Activated T-cell treated with anti-CD3 and anti-CD28 coated beads for 48 hours (primary cell): ENCODE data around the gene EVX2.

ENCODE experiments used
- DNase-seq: peaks from one replicate; pipeline ENCODE4 v3.0.0-alpha.2; 2020; ENCODE audit warnings: low read depth

Gene EVX2

GRCh38 chr2:176083796-176084261 is at the start of gene EVX2:
TSS of gene EVX2 (minus strand) at chr2:176083962. CDS start at chr2:176083776, 186 bp downstream.
- no peak for DNase-seq

GRCh38 chr2:176133389-176133788 is 49.6 kb upstream of the EVX2 start:
- DNase-seq: no peak

DNA sequence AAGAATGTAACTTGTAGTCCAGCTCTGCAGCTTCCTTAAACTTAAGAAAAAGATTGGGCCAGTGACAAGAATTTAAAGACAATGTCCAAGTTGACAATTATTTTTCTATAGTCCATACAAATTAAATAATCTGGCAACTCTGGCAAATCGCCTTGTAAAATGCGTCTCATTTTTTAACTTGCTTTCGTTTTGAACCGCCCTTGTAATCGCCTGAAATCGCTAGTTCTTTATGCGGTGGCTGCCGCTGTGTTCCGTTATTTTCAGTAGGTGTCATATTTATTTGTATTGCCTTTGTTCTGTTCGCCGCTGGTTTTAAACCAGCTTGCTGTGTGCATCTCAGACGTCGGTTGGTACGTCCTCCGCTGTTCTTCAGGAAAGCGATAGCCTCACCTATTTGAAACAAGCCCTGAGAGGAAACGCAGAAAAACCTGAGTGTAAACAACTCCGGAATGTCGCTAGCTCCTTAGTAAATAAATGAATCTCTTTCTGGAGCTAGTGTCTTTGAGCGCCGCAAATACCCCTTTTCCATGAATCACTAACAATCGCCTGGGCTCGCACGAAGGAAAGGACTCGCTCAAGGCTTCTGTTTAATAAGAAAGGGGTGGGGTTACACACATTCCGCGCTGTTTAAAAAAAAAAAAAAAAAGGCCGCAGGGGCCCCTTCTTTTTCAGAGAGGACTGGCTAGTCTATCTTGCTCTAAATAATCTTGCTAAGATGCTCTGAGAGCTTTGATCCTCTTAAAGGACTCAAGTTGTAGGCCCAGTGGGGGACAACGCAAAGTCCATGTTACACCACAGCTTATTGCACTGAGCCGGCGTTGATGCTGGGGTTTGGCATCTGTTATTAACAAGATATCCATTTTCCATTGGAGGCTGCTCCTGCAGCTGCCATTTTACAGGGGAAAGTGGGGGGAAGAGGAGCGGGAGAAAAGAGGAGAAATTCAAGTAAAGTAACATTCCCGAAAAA is 48.7 kb upstream of the EVX2 start:
- no peak for DNase-seq

- DNase-seq: no peak
These were observed 48.0 kb upstream of the EVX2 start for GRCh38 chr2:176131848-176132158.

- DNase-seq: no peak
These were observed 47.4 kb upstream of the EVX2 start for GRCh38 chr2:176130957-176131847.

DNA sequence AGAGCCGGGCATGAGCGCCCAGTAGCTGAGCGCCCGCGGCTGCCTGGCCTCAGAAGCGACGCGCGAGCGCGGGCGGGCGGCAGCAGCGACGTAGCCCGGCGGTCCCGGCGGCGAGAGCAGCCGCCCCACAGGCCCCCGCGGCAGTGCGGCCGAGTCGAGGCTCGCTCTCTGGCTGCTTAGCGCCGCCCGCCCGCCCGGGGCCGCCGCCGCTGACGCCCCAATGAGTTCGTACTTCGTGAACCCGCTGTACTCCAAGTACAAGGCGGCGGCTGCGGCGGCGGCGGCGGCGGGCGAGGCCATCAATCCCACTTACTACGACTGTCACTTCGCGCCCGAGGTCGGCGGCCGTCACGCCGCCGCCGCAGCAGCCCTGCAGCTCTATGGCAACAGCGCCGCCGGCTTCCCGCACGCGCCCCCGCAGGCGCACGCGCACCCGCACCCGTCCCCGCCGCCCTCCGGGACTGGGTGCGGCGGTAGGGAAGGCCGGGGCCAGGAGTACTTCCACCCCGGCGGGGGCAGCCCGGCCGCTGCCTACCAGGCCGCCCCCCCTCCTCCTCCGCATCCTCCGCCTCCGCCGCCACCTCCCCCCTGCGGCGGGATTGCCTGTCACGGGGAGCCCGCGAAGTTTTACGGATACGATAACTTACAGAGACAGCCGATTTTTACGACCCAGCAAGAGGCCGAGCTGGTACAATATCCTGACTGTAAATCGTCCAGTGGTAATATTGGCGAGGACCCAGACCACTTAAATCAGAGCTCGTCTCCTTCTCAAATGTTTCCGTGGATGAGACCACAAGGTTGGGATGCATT is 46.6 kb upstream of the EVX2 start:
- no peak for DNase-seq

GRCh38 chr2:176129813-176130146 is 46.0 kb upstream of the EVX2 start:
- DNase-seq: no peak

DNA sequence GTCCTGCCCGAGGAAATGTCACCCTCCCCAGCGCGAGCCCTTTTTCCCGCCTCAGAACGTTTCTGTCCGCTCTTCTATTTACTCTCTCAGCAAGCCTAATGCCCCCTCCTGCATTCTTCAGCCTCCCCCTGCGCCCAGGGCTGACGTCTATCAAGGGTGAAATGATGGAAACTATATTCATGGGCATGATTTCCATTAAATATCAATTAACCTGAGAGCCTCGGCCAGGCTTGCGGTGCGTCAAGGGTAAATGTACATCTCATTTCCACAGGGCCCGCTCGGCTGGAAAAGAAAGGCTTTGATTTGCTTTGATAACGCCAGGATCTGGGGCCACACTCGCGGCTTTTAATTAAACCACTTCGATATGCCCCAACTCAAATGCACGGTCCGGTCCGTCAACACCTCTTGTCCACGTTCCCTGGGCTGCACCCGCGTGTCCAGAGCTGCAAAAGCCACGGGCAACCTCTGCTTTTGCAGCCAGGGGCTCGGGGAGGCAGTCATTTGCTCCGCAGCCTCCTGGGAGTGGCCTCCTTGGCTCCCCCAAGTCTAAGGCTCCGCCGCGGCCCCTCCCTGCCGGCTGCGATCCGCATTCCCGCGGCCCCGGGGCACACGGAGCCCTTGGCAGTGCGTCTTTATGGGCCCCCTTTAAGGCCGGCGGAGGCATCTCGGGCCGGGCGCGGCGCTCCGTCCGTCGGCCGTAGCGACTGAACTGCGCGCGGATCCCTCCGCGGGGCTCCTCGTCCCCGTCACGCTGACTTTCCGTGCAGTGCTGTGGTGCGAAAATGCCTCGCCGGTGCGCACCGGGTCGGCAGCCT is 45.4 kb upstream of the EVX2 start, which contains the start of gene HOXD8:
HOXD8 (plus strand) TSS at position 724 of the 815 bp plus-strand sequence. CDS start 662 bp downstream, outside the sequence.
- no peak for DNase-seq

DNA sequence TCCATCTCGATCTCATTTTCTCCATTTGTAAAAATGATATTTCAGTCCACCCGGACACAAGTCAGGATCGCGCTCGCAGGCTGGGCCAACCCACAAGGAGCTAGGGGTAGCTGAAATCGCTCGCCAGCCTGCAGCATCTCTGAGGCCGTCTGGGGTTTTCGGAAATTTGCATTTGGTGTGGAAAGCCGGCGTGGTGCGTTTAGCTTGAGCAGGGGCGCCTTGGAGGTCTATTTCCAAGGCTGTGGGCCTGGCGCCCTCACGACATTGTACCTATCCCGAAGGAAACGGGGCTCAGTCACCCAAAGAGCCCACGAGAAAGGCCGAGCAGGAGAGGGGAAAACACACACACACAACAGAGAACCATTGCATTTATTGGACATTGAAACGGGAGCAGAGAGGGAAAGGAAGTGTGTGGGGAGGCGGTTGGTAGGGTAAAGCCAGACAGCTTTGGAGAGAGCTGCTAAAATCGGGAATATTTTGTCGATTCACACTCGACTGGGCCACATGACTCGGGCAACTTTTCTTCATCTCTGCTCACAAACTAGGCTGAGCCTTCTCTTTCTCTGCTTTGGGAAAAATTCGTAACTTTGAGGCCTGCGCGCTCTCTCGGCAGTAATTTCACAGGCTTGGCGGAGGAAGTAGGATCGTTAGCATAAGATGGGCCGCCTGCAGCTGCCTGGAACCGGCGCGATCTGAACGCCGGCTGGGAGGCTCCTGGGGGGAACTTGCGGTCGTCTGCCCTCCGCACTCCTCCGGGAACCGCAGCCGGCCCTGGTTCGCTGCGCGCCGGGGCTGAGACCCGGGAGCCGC is 44.6 kb upstream of the EVX2 start:
- no peak for DNase-seq

GRCh38 chr2:176127774-176128072 is 44.0 kb upstream of the EVX2 start:
- DNase-seq: no peak

GRCh38 chr2:176126929-176127773 is 43.4 kb upstream of the EVX2 start:
- DNase-seq: no peak

DNA sequence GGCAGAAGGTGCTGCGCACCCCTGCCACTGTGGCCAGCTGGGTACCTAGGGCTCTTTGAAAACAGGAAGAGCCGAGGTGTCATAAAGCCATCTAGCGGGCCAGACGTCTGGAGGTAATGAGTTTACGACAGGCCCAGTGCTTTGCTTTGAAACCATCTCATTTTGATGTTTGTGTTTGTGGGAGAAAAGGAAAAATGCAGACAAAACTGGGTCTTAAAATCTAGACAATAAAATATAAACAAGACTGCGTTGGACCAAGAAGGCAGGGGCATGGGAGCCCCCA is 42.0 kb upstream of the EVX2 start:
- DNase-seq: no peak

- no peak for DNase-seq
These were observed 41.4 kb upstream of the EVX2 start for GRCh38 chr2:176124947-176125771.

DNA sequence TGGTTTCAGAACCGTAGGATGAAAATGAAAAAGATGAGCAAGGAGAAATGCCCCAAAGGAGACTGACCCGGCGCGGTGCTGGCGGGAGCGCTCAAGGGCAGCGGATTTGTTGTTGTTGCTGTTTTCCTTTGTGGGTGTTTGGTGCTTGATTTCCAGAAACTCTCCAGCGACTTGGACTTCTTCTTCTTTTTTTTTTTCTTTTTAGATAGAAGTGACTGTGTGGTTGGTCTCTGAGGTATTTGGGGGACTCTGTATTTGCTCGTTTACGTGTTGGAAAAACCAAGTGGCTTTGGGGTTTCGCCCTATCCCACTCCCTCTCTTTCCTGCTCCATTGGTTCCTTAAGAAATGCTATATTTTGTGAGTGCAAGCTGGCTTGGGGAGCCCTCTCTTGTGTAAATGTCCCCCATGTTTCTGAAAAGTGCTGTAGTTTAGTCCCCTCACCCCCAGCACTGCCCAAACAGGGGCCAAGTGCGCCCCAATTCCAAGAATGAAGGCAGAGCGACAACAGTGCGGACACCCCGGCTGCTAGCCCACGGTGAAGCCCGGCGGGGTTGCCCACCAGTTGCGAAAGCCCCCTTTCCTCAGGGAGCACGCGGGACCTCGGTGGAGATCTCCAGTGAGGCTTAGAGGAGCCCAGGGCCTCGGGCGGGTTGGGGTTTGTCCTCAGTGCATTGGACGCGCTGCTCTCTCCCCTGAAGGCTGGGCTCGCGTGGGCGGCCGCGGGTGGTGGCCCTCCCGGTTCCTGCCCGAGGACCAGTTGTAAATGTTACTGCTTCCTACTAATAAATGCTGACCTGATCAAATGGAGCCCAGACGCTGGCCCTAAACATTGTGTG is 40.6 kb upstream of the EVX2 start:
- no peak for DNase-seq

DNA sequence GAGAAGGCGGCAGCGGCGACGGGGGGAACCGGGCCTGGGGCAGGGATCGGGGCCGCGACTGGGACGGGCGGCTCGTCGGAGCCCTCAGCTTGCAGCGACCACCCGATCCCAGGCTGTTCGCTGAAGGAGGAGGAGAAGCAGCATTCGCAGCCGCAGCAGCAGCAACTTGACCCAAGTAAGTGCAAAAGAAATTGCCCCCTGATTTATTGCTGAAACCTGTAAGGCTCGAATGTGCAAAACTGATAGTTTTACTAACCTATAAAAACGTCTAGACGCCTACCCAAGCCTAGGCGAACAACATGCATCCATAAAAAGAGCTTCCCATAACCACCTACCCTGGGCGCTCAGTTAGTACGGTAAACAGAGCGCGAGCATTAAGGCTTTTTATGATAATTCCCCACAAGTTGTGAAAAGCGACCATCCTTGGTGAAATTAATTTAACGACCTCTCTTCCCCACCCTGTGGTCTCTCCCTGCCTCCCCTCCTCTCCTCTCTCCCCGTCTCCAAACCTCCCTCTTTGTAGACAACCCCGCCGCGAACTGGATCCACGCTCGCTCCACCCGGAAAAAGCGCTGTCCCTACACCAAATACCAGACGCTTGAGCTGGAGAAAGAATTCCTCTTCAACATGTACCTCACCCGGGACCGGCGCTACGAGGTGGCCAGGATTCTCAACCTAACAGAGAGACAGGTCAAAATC is 39.8 kb upstream of the EVX2 start:
- no peak for DNase-seq

DNA sequence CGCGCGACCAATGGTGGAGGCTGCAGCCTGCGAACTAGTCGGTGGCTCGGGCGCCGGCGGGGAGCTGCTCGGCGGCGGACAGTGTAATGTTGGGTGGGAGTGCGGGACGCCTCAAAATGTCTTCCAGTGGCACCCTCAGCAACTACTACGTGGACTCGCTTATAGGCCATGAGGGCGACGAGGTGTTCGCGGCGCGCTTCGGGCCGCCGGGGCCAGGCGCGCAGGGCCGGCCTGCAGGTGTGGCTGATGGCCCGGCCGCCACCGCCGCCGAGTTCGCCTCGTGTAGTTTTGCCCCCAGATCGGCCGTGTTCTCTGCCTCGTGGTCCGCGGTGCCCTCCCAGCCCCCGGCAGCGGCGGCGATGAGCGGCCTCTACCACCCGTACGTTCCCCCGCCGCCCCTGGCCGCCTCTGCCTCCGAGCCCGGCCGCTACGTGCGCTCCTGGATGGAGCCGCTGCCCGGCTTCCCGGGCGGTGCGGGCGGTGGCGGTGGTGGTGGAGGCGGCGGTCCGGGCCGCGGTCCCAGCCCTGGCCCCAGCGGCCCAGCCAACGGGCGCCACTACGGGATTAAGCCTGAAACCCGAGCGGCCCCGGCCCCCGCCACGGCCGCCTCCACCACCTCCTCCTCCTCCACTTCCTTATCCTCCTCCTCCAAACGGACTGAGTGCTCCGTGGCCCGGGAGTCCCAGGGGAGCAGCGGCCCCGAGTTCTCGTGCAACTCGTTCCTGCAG is 39.1 kb upstream of the EVX2 start, which contains the start of gene HOXD9:
HOXD9 (plus strand) TSS at position 37 of the 728 bp plus-strand sequence; CDS start at position 87, 50 bp downstream.
- no peak for DNase-seq
